ENCODE results near the gene IGFN1.
"Not testable (repeated sequence)": the region's sequence is repeated elsewhere in the genome, so short reads cannot be mapped to it uniquely, and the experiment has no call there.

The IGFN1 gene

DNA sequence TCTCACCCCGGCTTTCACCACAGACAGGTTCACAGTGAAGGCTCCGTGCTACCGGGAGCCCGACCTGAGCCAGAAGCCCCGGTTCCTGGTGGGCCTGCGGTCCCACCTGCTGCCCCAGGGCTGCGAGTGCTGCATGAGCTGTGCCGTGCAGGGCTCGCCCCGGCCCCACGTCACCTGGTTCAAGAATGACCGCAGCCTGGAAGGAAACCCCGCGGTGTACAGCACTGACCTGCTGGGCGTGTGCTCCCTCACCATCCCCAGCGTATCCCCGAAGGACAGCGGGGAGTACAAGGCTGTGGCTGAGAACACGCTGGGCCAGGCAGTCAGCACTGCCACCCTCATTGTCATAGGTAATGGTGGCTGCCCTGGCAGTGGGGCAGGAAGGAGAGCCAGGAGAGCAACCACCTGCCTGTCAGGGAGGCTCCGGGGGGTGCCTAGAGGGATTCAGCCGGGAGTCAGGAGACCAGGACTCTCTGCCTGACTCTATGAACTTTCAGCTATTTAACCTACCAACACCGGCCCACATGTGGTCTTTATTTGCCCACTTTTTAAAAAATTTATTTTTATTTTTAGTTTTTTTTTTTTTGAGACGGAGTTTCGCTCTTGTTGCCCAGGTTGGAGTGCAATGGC is 36.4 kb downstream of the IGFN1 start:
- TF ChIP-seq, protein P1, sequence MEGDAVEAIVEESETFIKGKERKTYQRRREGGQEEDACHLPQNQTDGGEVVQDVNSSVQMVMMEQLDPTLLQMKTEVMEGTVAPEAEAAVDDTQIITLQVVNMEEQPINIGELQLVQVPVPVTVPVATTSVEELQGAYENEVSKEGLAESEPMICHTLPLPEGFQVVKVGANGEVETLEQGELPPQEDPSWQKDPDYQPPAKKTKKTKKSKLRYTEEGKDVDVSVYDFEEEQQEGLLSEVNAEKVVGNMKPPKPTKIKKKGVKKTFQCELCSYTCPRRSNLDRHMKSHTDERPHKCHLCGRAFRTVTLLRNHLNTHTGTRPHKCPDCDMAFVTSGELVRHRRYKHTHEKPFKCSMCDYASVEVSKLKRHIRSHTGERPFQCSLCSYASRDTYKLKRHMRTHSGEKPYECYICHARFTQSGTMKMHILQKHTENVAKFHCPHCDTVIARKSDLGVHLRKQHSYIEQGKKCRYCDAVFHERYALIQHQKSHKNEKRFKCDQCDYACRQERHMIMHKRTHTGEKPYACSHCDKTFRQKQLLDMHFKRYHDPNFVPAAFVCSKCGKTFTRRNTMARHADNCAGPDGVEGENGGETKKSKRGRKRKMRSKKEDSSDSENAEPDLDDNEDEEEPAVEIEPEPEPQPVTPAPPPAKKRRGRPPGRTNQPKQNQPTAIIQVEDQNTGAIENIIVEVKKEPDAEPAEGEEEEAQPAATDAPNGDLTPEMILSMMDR (IDR thresholded peaks at IDR 0.05; ENCODE audit: control insufficient read depth, extremely low read depth, insufficient read depth): no peak
- DNase-seq (ENCODE audit: low read depth): no peak
- H3K4me3 ChIP-seq (ENCODE audit: low read depth, low read length): no peak overlapping the region

DNA sequence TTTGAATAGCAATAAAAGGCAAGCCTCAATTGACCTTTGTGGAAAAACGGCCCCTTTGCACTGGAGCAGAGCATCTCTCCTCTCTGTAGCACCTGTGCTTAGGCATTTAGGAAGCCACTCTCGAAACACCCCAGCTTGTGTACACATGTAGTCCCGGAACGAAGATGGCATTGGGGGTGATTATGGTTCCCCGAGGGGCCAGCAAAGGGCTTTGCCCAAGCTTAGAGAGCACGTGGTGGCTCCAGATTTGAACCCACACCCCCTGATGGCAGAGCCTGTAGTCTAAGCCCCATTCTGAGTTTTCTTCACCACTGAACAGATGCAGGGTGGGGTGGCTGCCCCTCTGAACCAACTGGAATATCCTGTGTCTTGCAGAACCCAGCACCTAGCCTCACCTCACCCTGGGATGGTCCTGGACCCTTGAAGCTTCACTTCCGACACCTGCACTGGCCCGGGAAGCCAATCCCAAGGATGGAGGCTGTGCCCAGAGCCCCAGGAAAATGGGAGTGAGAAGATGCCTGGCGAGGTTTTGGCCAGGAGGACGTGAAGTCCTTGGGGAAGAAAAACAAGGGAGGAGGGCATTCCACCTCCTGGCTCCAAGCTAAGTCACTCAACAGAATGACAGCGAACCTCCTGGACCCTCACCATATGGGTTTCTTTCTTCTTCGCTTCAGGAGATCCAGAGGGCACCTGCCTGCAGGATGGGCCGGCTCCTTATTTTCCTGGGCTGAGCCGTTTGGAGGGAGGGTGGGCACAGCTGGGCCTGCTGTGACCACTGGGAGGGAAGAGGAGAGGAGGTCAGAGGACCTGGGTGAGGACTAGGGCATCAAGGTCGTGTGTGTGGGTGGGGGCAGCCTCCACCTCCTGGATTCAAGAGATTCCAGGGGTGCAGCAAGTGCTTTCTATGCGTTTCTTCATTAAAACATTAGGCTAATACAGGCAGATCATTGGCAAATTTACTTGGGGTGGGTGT is 37.7 kb downstream of the IGFN1 start:
- H3K4me3 ChIP-seq (ENCODE audit: low read depth, low read length): no peak overlapping the region
- TF ChIP-seq, protein P1 (IDR thresholded peaks at IDR 0.05; ENCODE audit: control insufficient read depth, extremely low read depth, insufficient read depth): no peak
- DNase-seq (ENCODE audit: low read depth): no peak

DNA sequence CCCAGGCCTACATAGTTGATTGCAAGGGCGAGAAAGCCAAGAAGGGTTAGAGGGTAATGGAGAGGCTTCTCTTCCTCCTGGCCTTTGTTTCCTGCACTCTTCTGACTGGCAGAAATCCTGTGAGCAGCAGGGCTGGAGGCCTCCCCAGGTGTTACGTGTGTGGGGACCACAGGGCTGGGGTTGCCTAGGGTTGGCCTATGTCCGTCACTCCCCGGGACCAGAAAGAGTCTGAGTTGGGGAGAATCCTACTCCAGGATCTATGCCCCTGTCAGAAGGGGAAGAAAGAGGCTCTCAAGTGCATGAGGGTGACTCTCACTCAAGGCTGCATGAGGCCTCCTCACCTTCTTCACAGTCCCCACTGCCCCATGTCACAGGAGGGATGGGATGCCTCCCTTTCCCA is 38.5 kb downstream of the IGFN1 start:
- no peak for DNase-seq (ENCODE audit: low read depth)
- TF ChIP-seq, protein P1 (IDR thresholded peaks at IDR 0.05; ENCODE audit: control insufficient read depth, extremely low read depth, insufficient read depth): no peak
- no peak overlapping the region for H3K4me3 ChIP-seq (ENCODE audit: low read depth, low read length)

DNA sequence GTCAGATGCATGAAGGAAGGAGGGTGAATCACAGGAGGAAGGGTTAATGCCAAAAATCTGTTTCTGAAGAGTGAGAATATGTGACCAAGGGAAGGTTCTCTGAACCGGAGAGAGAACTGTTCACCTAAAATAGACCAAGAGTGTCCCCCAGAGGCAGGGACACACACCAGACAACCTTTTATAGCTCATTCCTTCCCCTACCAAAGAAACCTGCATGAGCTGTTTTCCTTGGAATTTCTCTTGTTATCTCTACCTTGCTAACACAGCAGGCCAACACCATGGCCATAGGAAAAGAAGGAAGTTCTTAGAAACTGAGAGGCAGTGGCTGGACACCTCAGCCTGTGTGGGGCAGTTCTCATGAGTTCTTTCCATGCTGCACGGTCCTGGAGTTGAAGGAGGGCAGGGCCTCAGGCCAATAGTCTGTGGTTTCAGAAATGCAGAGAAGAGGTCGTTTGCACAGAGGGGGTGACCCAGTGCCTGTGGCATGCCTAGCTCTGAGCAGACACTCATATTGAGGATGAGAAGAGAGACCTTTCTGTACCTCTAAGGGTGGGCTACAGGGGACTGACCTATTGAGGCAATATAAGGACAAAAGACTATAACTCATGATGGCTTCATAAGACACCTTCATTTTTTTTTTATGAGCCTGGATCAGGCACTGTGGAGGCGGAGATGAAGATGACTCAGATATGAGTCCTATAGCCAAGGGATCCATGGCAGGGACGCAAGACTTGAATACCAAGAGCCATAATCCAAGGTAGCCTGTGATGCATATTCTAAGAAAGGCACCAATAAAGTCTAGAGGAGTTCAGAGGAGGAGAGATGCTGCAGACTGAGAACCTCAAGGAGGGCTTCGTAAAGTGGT is 39.4 kb downstream of the IGFN1 start:
- TF ChIP-seq, protein P1 (IDR thresholded peaks at IDR 0.05; ENCODE audit: control insufficient read depth, extremely low read depth, insufficient read depth): no peak
- H3K4me3 ChIP-seq (ENCODE audit: low read depth, low read length): no peak overlapping the region
- DNase-seq (ENCODE audit: low read depth): no peak

DNA sequence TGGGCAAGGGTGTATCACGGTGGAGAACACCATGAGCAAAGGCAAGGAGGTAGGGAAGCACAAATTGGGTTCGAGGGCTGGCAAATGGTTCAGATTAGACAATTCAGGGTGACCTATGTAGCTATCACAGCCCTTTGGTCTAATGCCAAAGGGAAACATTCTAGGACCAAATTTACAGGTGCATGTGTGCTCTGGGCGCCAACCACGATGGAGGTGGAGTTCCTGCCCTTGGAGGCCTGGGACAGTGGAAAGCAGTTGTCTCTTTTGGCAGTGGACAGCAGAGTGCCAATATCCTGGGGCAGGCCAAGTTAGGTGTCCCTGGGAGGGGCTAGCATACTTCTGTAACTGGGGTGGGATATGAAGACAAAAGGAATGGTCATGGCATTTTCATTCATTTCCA is 40.1 kb downstream of the IGFN1 start:
- TF ChIP-seq, protein P1 (IDR thresholded peaks at IDR 0.05; ENCODE audit: control insufficient read depth, extremely low read depth, insufficient read depth): no peak
- DNase-seq (ENCODE audit: low read depth): no peak
- no peak overlapping the region for H3K4me3 ChIP-seq (ENCODE audit: low read depth, low read length)

DNA sequence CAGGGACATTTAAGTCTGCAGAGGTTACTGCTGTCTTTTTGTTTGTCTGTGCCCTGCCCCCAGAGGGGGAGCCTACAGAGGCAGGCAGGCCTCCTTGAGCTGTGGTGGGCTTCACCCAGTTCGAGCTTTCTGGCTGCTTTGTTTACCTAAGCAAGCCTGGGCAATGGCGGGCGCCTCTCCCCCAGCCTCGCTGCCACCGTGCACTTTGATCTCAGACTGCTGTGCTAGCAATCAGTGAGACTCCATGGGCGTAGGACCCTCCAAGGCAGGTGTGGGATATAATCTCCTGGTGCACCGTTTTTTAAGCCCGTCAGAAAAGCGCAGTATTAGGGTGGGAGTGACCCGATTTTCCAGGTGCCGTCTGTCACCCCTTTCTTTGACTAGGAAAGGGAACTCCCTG is 49.0 kb downstream of the IGFN1 start:
- H3K4me3 ChIP-seq (ENCODE audit: low read depth, low read length); DNase-seq (ENCODE audit: low read depth): not testable (repeated sequence)

DNA sequence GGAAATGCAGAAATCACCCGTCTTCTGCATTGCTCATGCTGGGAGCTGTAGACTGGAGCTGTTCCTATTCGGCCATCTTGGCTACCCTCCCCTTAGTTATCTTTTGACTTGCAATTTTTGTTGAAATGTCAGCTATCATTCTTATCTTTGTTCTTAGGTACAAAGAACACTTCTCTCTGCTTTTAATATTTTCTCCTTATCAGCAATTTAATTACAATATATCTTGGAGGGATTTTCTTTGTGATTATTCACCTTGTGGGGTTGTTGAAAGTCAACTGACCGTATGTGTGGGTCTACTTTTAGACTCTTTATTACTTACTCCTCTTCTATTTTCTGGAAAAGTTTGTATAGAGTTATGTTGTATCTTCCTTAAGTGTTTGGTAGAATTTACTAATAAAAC is 49.5 kb downstream of the IGFN1 start:
- H3K4me3 ChIP-seq (ENCODE audit: low read depth, low read length): no peak overlapping the region
- TF ChIP-seq, protein P1 (IDR thresholded peaks at IDR 0.05; ENCODE audit: control insufficient read depth, extremely low read depth, insufficient read depth): no peak
- no peak for DNase-seq (ENCODE audit: low read depth)

All from LNCaP clone FGC (cell line).